HEK293 (cell line): ENCODE measurements around the gene TRIM33.

ENCODE experiments used
- CTCF ChIA-PET: fragments of 350-600 bp; formaldehyde crosslinking; extraction: SDS; loops from one replicate; lab custom pipeline; 2021; ENCODE audit warnings: antibody characterized with exemption; lab: Yijun Ruan, JAX
- POLR2A ChIA-PET: fragments of 300-600 bp; formaldehyde crosslinking; extraction: SDS; loops from one replicate; lab custom pipeline; 2020; ENCODE audit warnings: antibody characterized with exemption, inconsistent platforms; lab: Yijun Ruan, JAX
- H3K27ac ChIP-seq: fragments of 200-500 bp; sonication (Bioruptor generic); 2 replicates; pipeline ENCODE4 v1.5.1; 2014; ENCODE audit warnings: low read depth, low read length, control low read depth, inconsistent platforms; ENCODE audit errors: extremely low read depth
- H3K36me3 ChIP-seq, 2 experiments: fragments of 200-500 bp in 1 of 2; sonication (Bioruptor generic) in 1 of 2; 1 replicate in 1 of 2; 2 replicates in 1 of 2; pipeline ENCODE4 v1.5.1; 2014 to 2017; ENCODE audit warnings: inconsistent platforms in 2 of 2, low read length in 2 of 2; ENCODE audit not compliant: control insufficient read depth in 2 of 2, insufficient read depth in 1 of 2
- H3K4me1 ChIP-seq: fragments of 200-500 bp; sonication (Bioruptor generic); 2 replicates; pipeline ENCODE4 v1.5.1; 2014; ENCODE audit warnings: mild to moderate bottlenecking, low read length, inconsistent platforms; ENCODE audit not compliant: control insufficient read depth, insufficient read depth
- H3K4me3 ChIP-seq: 2 replicates; pipeline ENCODE4 v1.5.1; 2011; ENCODE audit warnings: low read depth, mild to moderate bottlenecking, control low read depth, low read length, moderate library complexity
- H3K9me3 ChIP-seq: fragments of 200-500 bp; sonication (Bioruptor generic); 2 replicates; pipeline ENCODE4 v1.5.1; 2014; ENCODE audit warnings: low read depth, low read length, inconsistent platforms; ENCODE audit not compliant: control insufficient read depth, insufficient read depth
- KLF10 ChIP-seq: fragments of 450-650 bp; IDR thresholded peaks from 2 replicates; pipeline ENCODE4 v1.5.1; 2018; ENCODE audit warnings: missing biosample characterization, mild to moderate bottlenecking, missing genetic modification characterization
- PRDM1 ChIP-seq: fragments of 450-650 bp; formaldehyde crosslinking; IDR thresholded peaks from 2 replicates; pipeline ENCODE4; 2016; ENCODE audit warnings: missing biosample characterization, missing genetic modification characterization
- REPIN1 ChIP-seq: fragments of 450-650 bp; formaldehyde crosslinking; IDR thresholded peaks from 2 replicates; pipeline ENCODE4 v1.5.1; 2017; ENCODE audit warnings: missing biosample characterization, missing genetic modification characterization, low read depth
- TCF7L2 ChIP-seq: IDR thresholded peaks from 2 replicates; pipeline ENCODE4 v1.6.1; 2011; ENCODE audit warnings: low read depth, mild to moderate bottlenecking, inconsistent platforms, low read length, moderate library complexity, borderline replicate concordance
- ZBTB1 ChIP-seq: fragments of 450-650 bp; formaldehyde crosslinking; IDR thresholded peaks from 2 replicates; pipeline ENCODE4 v1.5.1; 2016; ENCODE audit warnings: missing biosample characterization, missing genetic modification characterization
- ZNF202 ChIP-seq: fragments of 450-650 bp; formaldehyde crosslinking; IDR thresholded peaks from 2 replicates; pipeline ENCODE4 v1.5.1; 2016; ENCODE audit warnings: missing biosample characterization, missing genetic modification characterization, borderline replicate concordance
- ZNF302 ChIP-seq: fragments of 450-650 bp; formaldehyde crosslinking; IDR thresholded peaks from 2 replicates; pipeline ENCODE4 v1.5.1; 2016; ENCODE audit warnings: missing biosample characterization, missing genetic modification characterization, low read depth
- ZNF426 ChIP-seq: fragments of 450-650 bp; formaldehyde crosslinking; IDR thresholded peaks from 2 replicates; pipeline ENCODE4 v1.5.1; 2017; ENCODE audit warnings: missing biosample characterization, missing genetic modification characterization, mild to moderate bottlenecking, inconsistent platforms, moderate library complexity
- ZNF510 ChIP-seq: fragments of 450-650 bp; formaldehyde crosslinking; IDR thresholded peaks from 2 replicates; pipeline ENCODE4 v1.5.1; 2018; ENCODE audit warnings: mild to moderate bottlenecking, missing genetic modification characterization, missing biosample characterization; ENCODE audit not compliant: insufficient replicate concordance
- ZNF571 ChIP-seq: fragments of 450-650 bp; formaldehyde crosslinking; IDR thresholded peaks from 2 replicates; pipeline ENCODE4 v1.5.0; 2017; ENCODE audit warnings: missing biosample characterization, missing genetic modification characterization
- ZNF585B ChIP-seq: fragments of 450-650 bp; formaldehyde crosslinking; IDR thresholded peaks from 2 replicates; pipeline ENCODE4 v1.5.1; 2016; ENCODE audit warnings: missing biosample characterization, missing genetic modification characterization
- ZNF621 ChIP-seq: fragments of 450-650 bp; formaldehyde crosslinking; IDR thresholded peaks from 2 replicates; pipeline ENCODE4 v1.5.1; 2017; ENCODE audit warnings: missing biosample characterization, missing genetic modification characterization
- ZNF677 ChIP-seq: fragments of 450-650 bp; IDR thresholded peaks from 2 replicates; pipeline ENCODE4 v1.5.0; 2018; ENCODE audit warnings: missing biosample characterization, mild to moderate bottlenecking, missing genetic modification characterization, moderate library complexity
- ZNF768 ChIP-seq: fragments of 450-650 bp; formaldehyde crosslinking; IDR thresholded peaks from 2 replicates; pipeline ENCODE4 v1.5.1; 2018; ENCODE audit warnings: missing biosample characterization, mild to moderate bottlenecking, missing genetic modification characterization
- ZNF791 ChIP-seq: fragments of 450-650 bp; formaldehyde crosslinking; IDR thresholded peaks from 2 replicates; pipeline ENCODE4 v1.5.1; 2016; ENCODE audit warnings: missing biosample characterization, missing genetic modification characterization
- TF ChIP-seq, protein P1 (sequence below): fragments of 450-650 bp; formaldehyde crosslinking; conservative IDR thresholded peaks from 2 replicates; pipeline ENCODE4 v1.5.1; 2016; ENCODE audit warnings: low read depth, missing biosample characterization, missing genetic modification characterization
- TF ChIP-seq, protein P2 (sequence below): fragments of 450-650 bp; formaldehyde crosslinking; IDR thresholded peaks from 2 replicates; pipeline ENCODE4 v1.5.1; 2016; ENCODE audit warnings: missing biosample characterization, missing genetic modification characterization, low read depth
- TF ChIP-seq, protein P3 (sequence below): fragments of 450-650 bp; formaldehyde crosslinking; IDR thresholded peaks from 2 replicates; pipeline ENCODE4 v1.5.1; 2016; ENCODE audit warnings: missing biosample characterization, missing genetic modification characterization

The TRIM33 gene

DNA sequence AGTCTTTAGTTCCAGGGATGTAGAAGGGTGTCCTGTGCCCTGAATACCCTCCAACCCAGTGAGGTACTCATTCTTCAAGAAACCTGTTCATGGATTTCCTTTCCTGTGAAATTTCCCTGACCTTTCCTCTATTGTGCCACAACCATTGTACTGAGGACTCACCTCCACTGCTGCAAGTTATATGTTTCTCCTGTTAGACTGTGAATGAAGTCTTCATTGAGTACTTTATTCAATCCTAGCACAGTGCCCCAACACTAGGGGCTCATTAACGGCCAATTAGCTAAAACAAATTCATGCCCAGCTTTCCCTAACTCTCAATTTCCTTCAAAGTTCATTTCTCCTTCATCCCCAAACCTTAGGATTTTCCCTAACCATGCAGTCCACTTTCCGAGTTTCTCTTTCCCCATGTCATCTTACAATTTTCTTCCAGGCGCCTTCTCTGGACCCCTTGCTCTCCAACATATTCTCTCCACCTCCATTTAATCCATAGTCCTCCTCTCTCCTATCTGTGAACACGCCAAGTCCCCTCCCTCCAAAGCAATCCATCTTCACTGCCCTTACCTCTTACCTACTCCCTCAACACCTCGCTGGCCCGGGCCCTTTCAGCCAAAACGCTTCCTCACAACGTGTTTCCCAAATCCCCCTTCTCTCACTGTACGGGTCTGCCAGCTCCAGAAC lies 1.3 kb downstream of the TRIM33 start (continued):
- TF ChIP-seq PRDM1 (tag by site-specific recombination) (peak; percentile 99), ZNF621 (tag by site-specific recombination) (no peak)
- TF ChIP-seq, protein P1, sequence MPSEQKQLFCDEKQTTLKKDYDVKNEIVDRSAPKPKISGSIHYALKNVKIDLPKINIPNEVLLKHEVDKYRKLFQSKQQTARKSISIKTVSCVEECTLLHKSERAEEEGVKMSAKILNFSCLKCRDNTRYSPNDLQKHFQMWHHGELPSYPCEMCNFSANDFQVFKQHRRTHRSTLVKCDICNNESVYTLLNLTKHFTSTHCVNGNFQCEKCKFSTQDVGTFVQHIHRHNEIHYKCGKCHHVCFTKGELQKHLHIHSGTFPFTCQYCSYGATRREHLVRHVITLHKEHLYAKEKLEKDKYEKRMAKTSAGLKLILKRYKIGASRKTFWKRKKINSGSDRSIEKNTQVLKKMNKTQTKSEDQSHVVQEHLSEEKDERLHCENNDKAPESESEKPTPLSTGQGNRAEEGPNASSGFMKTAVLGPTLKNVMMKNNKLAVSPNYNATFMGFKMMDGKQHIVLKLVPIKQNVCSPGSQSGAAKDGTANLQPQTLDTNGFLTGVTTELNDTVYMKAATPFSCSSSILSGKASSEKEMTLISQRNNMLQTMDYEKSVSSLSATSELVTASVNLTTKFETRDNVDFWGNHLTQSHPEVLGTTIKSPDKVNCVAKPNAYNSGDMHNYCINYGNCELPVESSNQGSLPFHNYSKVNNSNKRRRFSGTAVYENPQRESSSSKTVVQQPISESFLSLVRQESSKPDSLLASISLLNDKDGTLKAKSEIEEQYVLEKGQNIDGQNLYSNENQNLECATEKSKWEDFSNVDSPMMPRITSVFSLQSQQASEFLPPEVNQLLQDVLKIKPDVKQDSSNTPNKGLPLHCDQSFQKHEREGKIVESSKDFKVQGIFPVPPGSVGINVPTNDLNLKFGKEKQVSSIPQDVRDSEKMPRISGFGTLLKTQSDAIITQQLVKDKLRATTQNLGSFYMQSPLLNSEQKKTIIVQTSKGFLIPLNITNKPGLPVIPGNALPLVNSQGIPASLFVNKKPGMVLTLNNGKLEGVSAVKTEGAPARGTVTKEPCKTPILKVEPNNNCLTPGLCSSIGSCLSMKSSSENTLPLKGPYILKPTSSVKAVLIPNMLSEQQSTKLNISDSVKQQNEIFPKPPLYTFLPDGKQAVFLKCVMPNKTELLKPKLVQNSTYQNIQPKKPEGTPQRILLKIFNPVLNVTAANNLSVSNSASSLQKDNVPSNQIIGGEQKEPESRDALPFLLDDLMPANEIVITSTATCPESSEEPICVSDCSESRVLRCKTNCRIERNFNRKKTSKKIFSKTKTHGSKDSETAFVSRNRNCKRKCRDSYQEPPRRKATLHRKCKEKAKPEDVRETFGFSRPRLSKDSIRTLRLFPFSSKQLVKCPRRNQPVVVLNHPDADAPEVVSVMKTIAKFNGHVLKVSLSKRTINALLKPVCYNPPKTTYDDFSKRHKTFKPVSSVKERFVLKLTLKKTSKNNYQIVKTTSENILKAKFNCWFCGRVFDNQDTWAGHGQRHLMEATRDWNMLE (tag by site-specific recombination): 0 out of 2 replicates have a peak, but pooled peaks have one; percentile 11
- TF ChIP-seq, all 188 proteins: peak for 6

- H3K4me3 ChIP-seq: no peak overlapping the region; the same call in 1 of the 2 replicates
- ChIA-PET CTCF (interaction anchor here (1.0 kb wide), 1 partner anchor 10 kb away, joined by 4 read pairs; no protein-coding TSS in a partner anchor), POLR2A (interaction anchor here (0.6 to 1.0 kb wide), 2 partner anchors 46 to 1834 kb away, joined by 3 read pairs; no protein-coding TSS in a partner anchor)
- no peak overlapping the region for H3K27ac ChIP-seq
- H3K4me1 ChIP-seq: peaks cover 7% of the 10 kb centered on the region; the same call in 1 of the 2 replicates
- TF ChIP-seq ZNF677 (no peak), ZNF585B (tag by site-specific recombination) (peak; percentile 99)
- H3K9me3 ChIP-seq: no peaks in the 10 kb centered on the region
- peaks cover 0 to 30% of the 10 kb centered on the region in 2 experiments; a peak in 2 of 3 replicates for H3K36me3 ChIP-seq
Measured at GRCh38 chr1:114508386-114508898, 2.6 kb downstream of the TRIM33 start.

DNA sequence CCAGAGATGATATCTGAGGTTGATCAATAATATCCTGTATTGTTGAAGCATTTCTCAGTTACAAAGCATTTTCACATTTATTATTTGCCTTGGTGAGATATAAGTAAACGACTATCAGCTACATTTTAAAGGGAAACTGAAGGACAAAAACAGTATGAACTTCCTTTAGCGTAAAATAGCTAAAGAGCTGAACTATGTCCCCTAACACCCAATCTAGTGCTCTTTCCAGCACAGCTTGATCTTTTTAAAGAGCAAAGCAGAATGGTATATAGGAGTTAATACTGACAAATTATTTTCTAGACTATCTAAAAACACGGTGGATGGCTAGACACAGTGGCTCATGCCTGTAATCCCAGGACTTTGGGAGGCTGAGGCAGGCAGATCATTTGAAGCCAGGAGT lies 3.5 kb downstream of the TRIM33 start:
- Histone ChIP-seq H3K36me3 (peaks cover 0 to 30% of the 10 kb centered on the region in 2 experiments; a peak in 2 of 3 replicates), H3K9me3 (no peaks in the 10 kb centered on the region), H3K27ac (no peak overlapping the region), H3K4me1 (peaks cover 7% of the 10 kb centered on the region; the same call in 1 of the 2 replicates), H3K4me3 (no peak overlapping the region)
- ChIA-PET CTCF (no interaction called here), POLR2A (no interaction called here)
- TF ChIP-seq ZBTB1 (tag by site-specific recombination) (no peak), KLF10 (tag by site-specific recombination) (no peak), ZNF426 (tag by site-specific recombination) (no peak), TCF7L2 (no peak), ZNF202 (tag by site-specific recombination) (no peak), REPIN1 (tag by site-specific recombination) (no peak), ZNF510 (tag by site-specific recombination) (no peak)

- H3K4me3 ChIP-seq: no peak overlapping the region
- POLR2A ChIA-PET: no interaction called here
- CTCF ChIA-PET: no interaction called here
- peaks cover 7% of the 10 kb centered on the region; the same call in 1 of the 2 replicates for H3K4me1 ChIP-seq
- no peak overlapping the region for H3K27ac ChIP-seq
- H3K36me3 ChIP-seq: peaks cover 0 to 30% of the 10 kb centered on the region in 2 experiments; a peak in 2 of 3 replicates
- H3K9me3 ChIP-seq: no peaks in the 10 kb centered on the region
- TF ChIP-seq ZNF768 (tag by site-specific recombination): no peak
- TF ChIP-seq, protein P2, sequence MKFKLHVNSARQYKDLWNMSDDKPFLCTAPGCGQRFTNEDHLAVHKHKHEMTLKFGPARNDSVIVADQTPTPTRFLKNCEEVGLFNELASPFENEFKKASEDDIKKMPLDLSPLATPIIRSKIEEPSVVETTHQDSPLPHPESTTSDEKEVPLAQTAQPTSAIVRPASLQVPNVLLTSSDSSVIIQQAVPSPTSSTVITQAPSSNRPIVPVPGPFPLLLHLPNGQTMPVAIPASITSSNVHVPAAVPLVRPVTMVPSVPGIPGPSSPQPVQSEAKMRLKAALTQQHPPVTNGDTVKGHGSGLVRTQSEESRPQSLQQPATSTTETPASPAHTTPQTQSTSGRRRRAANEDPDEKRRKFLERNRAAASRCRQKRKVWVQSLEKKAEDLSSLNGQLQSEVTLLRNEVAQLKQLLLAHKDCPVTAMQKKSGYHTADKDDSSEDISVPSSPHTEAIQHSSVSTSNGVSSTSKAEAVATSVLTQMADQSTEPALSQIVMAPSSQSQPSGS (tag by site-specific recombination): no peak
- no peak for TF ChIP-seq ZNF302 (tag by site-specific recombination)
- TF ChIP-seq, protein P3, sequence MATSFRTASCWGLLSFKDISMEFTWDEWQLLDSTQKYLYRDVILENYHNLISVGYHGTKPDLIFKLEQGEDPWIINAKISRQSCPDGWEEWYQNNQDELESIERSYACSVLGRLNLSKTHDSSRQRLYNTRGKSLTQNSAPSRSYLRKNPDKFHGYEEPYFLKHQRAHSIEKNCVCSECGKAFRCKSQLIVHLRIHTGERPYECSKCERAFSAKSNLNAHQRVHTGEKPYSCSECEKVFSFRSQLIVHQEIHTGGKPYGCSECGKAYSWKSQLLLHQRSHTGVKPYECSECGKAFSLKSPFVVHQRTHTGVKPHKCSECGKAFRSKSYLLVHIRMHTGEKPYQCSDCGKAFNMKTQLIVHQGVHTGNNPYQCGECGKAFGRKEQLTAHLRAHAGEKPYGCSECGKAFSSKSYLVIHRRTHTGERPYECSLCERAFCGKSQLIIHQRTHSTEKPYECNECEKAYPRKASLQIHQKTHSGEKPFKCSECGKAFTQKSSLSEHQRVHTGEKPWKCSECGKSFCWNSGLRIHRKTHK (tag by site-specific recombination): no peak
- TF ChIP-seq ZNF791 (tag by site-specific recombination): no peak
- TF ChIP-seq ZNF571: no peak
Measured at GRCh38 chr1:114505148-114505561, 5.8 kb downstream of the TRIM33 start.
